Measurements from ENCODE around the gene ATCAY.
"Not testable (repeated sequence)": the region's sequence is repeated elsewhere in the genome, so short reads cannot be mapped to it uniquely, and the experiment has no call there.

The ATCAY gene

GRCh38 chr19:3882041-3882384 lies 1.5 kb downstream of the ATCAY start:
- TF ChIP-seq EZH2phosphoT487 (IDR thresholded peaks at IDR 0.05; ENCODE audit: low read depth) (no peak), CTCF (IDR thresholded peaks at IDR 0.05; ENCODE audit: low read depth, low read length) (no peak)
- Histone ChIP-seq H3K4me3 (ENCODE audit: low read length) (no peak overlapping the region), H3K4me2 (ENCODE audit: low read length) (no peak overlapping the region), H3K4me1 (ENCODE audit: low read length) (no peaks in the 10 kb centered on the region), H2AFZ (ENCODE audit: low read depth, low read length) (no peak overlapping the region), H3K27ac (ENCODE audit: low read length) (no peak overlapping the region), H3K9ac (ENCODE audit: low read length) (no peak overlapping the region), H3K27me3 (ENCODE audit: low read depth, low read length) (no peaks in the 10 kb centered on the region), H4K20me1 (ENCODE audit: insufficient read depth, low read length) (peaks cover 2% of the 10 kb centered on the region), H3K9me3 (ENCODE audit: insufficient read depth, low read length) (no peaks in the 10 kb centered on the region), H3K36me3 (replicated peaks; ENCODE audit: low read depth, low read length) (no peaks in the 10 kb centered on the region), H3K79me2 (ENCODE audit: low read length) (no peaks in the 10 kb centered on the region)

GRCh38 chr19:3890591-3890990 lies 10.1 kb downstream of the ATCAY start:
- H3K9ac ChIP-seq (ENCODE audit: low read length), result no peak overlapping the region
- no peaks in the 10 kb centered on the region for H4K20me1 ChIP-seq (ENCODE audit: insufficient read depth, low read length)
- H3K4me3 ChIP-seq (ENCODE audit: low read length), result no peak overlapping the region
- no peaks in the 10 kb centered on the region for H3K27me3 ChIP-seq (ENCODE audit: low read depth, low read length)
- TF ChIP-seq CTCF (IDR thresholded peaks at IDR 0.05; ENCODE audit: low read depth, low read length) (no peak), EZH2phosphoT487 (IDR thresholded peaks at IDR 0.05; ENCODE audit: low read depth) (no peak)
- H3K36me3 ChIP-seq (replicated peaks; ENCODE audit: low read depth, low read length), result no peaks in the 10 kb centered on the region
- no peaks in the 10 kb centered on the region for H3K9me3 ChIP-seq (ENCODE audit: insufficient read depth, low read length)
- H3K79me2 ChIP-seq (ENCODE audit: low read length), result no peaks in the 10 kb centered on the region
- no peak overlapping the region for H2AFZ ChIP-seq (ENCODE audit: low read depth, low read length)
- no peak overlapping the region for H3K27ac ChIP-seq (ENCODE audit: low read length)
- no peak overlapping the region for H3K4me2 ChIP-seq (ENCODE audit: low read length)
- no peaks in the 10 kb centered on the region for H3K4me1 ChIP-seq (ENCODE audit: low read length)

GRCh38 chr19:3893509-3894179 lies 13.2 kb downstream of the ATCAY start:
- Histone ChIP-seq H3K36me3 (replicated peaks; ENCODE audit: low read depth, low read length) (no peaks in the 10 kb centered on the region), H4K20me1 (ENCODE audit: insufficient read depth, low read length) (no peaks in the 10 kb centered on the region), H3K4me2 (ENCODE audit: low read length) (no peak overlapping the region), H2AFZ (ENCODE audit: low read depth, low read length) (no peak overlapping the region), H3K27ac (ENCODE audit: low read length) (no peak overlapping the region), H3K9ac (ENCODE audit: low read length) (no peak overlapping the region), H3K4me3 (ENCODE audit: low read length) (no peak overlapping the region), H3K4me1 (ENCODE audit: low read length) (no peaks in the 10 kb centered on the region), H3K9me3 (ENCODE audit: insufficient read depth, low read length) (no peaks in the 10 kb centered on the region), H3K79me2 (ENCODE audit: low read length) (no peaks in the 10 kb centered on the region), H3K27me3 (ENCODE audit: low read depth, low read length) (no peaks in the 10 kb centered on the region)
- TF ChIP-seq CTCF (IDR thresholded peaks at IDR 0.05; ENCODE audit: low read depth, low read length) (no peak), EZH2phosphoT487 (IDR thresholded peaks at IDR 0.05; ENCODE audit: low read depth) (no peak)

GRCh38 chr19:3894959-3895358 lies 14.5 kb downstream of the ATCAY start:
- not testable (repeated sequence) for H3K27me3 ChIP-seq (ENCODE audit: low read depth, low read length); H3K27ac ChIP-seq (ENCODE audit: low read length); H3K4me3 ChIP-seq (ENCODE audit: low read length); H3K79me2 ChIP-seq (ENCODE audit: low read length); H2AFZ ChIP-seq (ENCODE audit: low read depth, low read length); H3K36me3 ChIP-seq (replicated peaks; ENCODE audit: low read depth, low read length); H4K20me1 ChIP-seq (ENCODE audit: insufficient read depth, low read length); H3K4me2 ChIP-seq (ENCODE audit: low read length); H3K9ac ChIP-seq (ENCODE audit: low read length); H3K9me3 ChIP-seq (ENCODE audit: insufficient read depth, low read length); H3K4me1 ChIP-seq (ENCODE audit: low read length)

Data from OCI-LY3 (cell line).